Stimulated activated CD8-positive, alpha-beta memory T cell treated with anti-CD3 and anti-CD28 coated beads, Interleukin-12 subunit alpha, Interleukin-12 subunit beta, amount 100 ng/mL, for 4 hours (primary cell): ENCODE measurements around the gene PNPLA2.

Source experiments
- DNase-seq: peaks from one replicate; pipeline ENCODE4 v3.0.0-alpha.2; 2020; ENCODE audit warnings: low read depth

The PNPLA2 gene

GRCh38 chr11:786235-787083 is 32.3 kb upstream of the PNPLA2 start:
- no peak for DNase-seq

GRCh38 chr11:787084-787675 is 31.5 kb upstream of the PNPLA2 start:
- DNase-seq: no peak

- DNase-seq: no peak
These were observed 30.6 kb upstream of the PNPLA2 start for GRCh38 chr11:788009-788640.

- no peak for DNase-seq
These were observed 29.5 kb upstream of the PNPLA2 start for GRCh38 chr11:788953-789940.

- no peak for DNase-seq
These were observed 28.8 kb upstream of the PNPLA2 start, which contains the start of gene CEND1 for GRCh38 chr11:789943-790342. Gene CEND1 (minus strand): TSS chr11:790090. CDS start chr11:788576, 1,514 bp downstream.

GRCh38 chr11:790721-791564 is 27.8 kb upstream of the PNPLA2 start:
- no peak for DNase-seq

- DNase-seq: no peak
These were observed 26.8 kb upstream of the PNPLA2 start for GRCh38 chr11:791658-792534.

- no peak for DNase-seq
These were observed 26.2 kb upstream of the PNPLA2 start for GRCh38 chr11:792535-792821.

- DNase-seq: no peak
These were observed 25.8 kb upstream of the PNPLA2 start for GRCh38 chr11:792873-793272.

- no peak for DNase-seq
These were observed 25.2 kb upstream of the PNPLA2 start for GRCh38 chr11:793556-793955.

GRCh38 chr11:794013-794765 is 24.5 kb upstream of the PNPLA2 start:
- DNase-seq: no peak

GRCh38 chr11:794766-795633 is 23.7 kb upstream of the PNPLA2 start:
- DNase-seq: no peak

- peak; percentile 73 for DNase-seq
These were observed 22.8 kb upstream of the PNPLA2 start for GRCh38 chr11:795634-796564.

GRCh38 chr11:796565-797295 is 22.0 kb upstream of the PNPLA2 start:
- DNase-seq: no peak

- peak; percentile 66 for DNase-seq
These were observed 21.2 kb upstream of the PNPLA2 start for GRCh38 chr11:797296-798092.
